GM12878 (cell line): Measurements from ENCODE around the gene GNAZ. TPM values are rescaled to one million over a fixed set of nuclear protein-coding genes. Genes with fewer than 3 reads are reported as not detected.
A peak's percentile ranks its signal among the peaks of the same experiment; 100 is the strongest.

Experiments
- ATAC-seq: fragments of 200-7000 bp; cut with Tn5 transposase; 3 replicates; pipeline ENCODE4 v1.9.1; 2020; ENCODE audit warnings: mild to moderate bottlenecking, moderate library complexity
- BruUV-seq: library from RNA; stranded (reverse); fragments of 400-500 nt; replicated peaks from 2 replicates; lab custom pipeline; 2021; lab: Mats Ljungman, UMichigan
- CTCF ChIA-PET: fragments of 300-600 bp; sonication (Branson Sonifier 250); formaldehyde crosslinking; extraction: SDS; loops from one replicate; lab custom pipeline; 2021; ENCODE audit warnings: inconsistent platforms; lab: Yijun Ruan, JAX
- POLR2A ChIA-PET: fragments of 350-600 bp; formaldehyde crosslinking; extraction: SDS; loops from one replicate; lab custom pipeline; 2021; ENCODE audit warnings: inconsistent platforms; lab: Charles Lee
- RAD21 ChIA-PET: fragments of 300-600 bp; sonication (Branson Sonifier 250); formaldehyde crosslinking; loops from one replicate; lab custom pipeline; 2023; ENCODE audit warnings: antibody characterized with exemption; ENCODE audit not compliant: unreplicated experiment; lab: Charles Lee
- SMC1A ChIA-PET: fragments of 300-600 bp; sonication (Branson Sonifier 250); formaldehyde crosslinking; loops from one replicate; lab custom pipeline; 2023; ENCODE audit not compliant: unreplicated experiment, uncharacterized antibody; lab: Charles Lee
- DNase-seq: peaks from one replicate; pipeline ENCODE4 v3.0.0-alpha.2; 2011; ENCODE audit warnings: low read depth, low spot score
- FAIRE-seq: peaks from 3 replicates; lab custom pipeline; 2011; peaks lifted over from hg19 to GRCh38; lab: Jason Lieb, UNC
- H2AFZ ChIP-seq: 2 replicates; pipeline ENCODE4 v1.6.0; 2011; ENCODE audit warnings: low read depth, low read length, control low read depth; ENCODE audit not compliant: control insufficient read depth
- H3K27ac ChIP-seq: 2 replicates; pipeline ENCODE4 v1.5.1; 2011; ENCODE audit warnings: control low read depth; ENCODE audit not compliant: control insufficient read depth, insufficient read depth
- H3K27me3 ChIP-seq, 2 experiments: replicated peaks in 1 of 2; 2 replicates each; pipeline versions ENCODE4 v1.6.0 to v1.6.1; 2011; ENCODE audit warnings: low read length in 1 of 2; ENCODE audit not compliant: control insufficient read depth in 2 of 2, insufficient read depth in 2 of 2
- H3K36me3 ChIP-seq, 2 experiments: 2 replicates each; pipeline ENCODE4 v1.5.1; 2011; ENCODE audit warnings: low read length in 1 of 2; ENCODE audit not compliant: control insufficient read depth in 2 of 2, insufficient read depth in 2 of 2
- H3K4me1 ChIP-seq: 2 replicates; pipeline ENCODE4 v1.6.1; 2011; ENCODE audit warnings: mild to moderate bottlenecking, low read length, moderate library complexity, mixed read lengths; ENCODE audit not compliant: control insufficient read depth, insufficient read depth
- H3K4me2 ChIP-seq: 2 replicates; pipeline ENCODE4 v1.6.0; 2011; ENCODE audit warnings: control low read depth; ENCODE audit not compliant: control insufficient read depth, insufficient read depth
- H3K4me3 ChIP-seq: fragments of 200-600 bp; sonication (generic); 2 replicates; pipeline ENCODE4 v1.5.1; 2016
- H3K79me2 ChIP-seq: 2 replicates; pipeline ENCODE4 v1.6.0; 2011; ENCODE audit warnings: low read length; ENCODE audit not compliant: control insufficient read depth, insufficient read depth
- H3K9ac ChIP-seq: 2 replicates; pipeline ENCODE4 v1.8.0; 2011; ENCODE audit warnings: low read length, control low read depth, mixed read lengths; ENCODE audit not compliant: control insufficient read depth, insufficient read depth
- H3K9me3 ChIP-seq: replicated peaks from 3 replicates; pipeline ENCODE4 v1.5.1; 2011; ENCODE audit warnings: mild to moderate bottlenecking, low read length; ENCODE audit not compliant: control insufficient read depth, insufficient read depth
- H4K20me1 ChIP-seq: 2 replicates; pipeline ENCODE4 v1.6.0; 2011; ENCODE audit not compliant: control insufficient read depth, insufficient read depth
- BHLHE40 ChIP-seq, 2 experiments: fragments of 450-650 bp in 1 of 2; IDR thresholded peaks; 2 replicates each; pipeline ENCODE4 v1.6.1; 2011 to 2017; ENCODE audit warnings: low read depth in 2 of 2, borderline replicate concordance in 1 of 2, improper control_type of control experiment in 1 of 2, low read length in 1 of 2, mild to moderate bottlenecking in 1 of 2
- E2F8 ChIP-seq: fragments of 450-650 bp; IDR thresholded peaks from 2 replicates; pipeline ENCODE4 v1.6.1; 2018; ENCODE audit warnings: mild to moderate bottlenecking, low read depth, moderate library complexity; ENCODE audit not compliant: partially characterized antibody
- MEF2B ChIP-seq: fragments of 450-650 bp; IDR thresholded peaks from 2 replicates; pipeline ENCODE4 v1.6.1; 2018; ENCODE audit warnings: mild to moderate bottlenecking, moderate library complexity; ENCODE audit not compliant: partially characterized antibody, poor library complexity, severe bottlenecking
- NFYB ChIP-seq: IDR thresholded peaks from 2 replicates; pipeline ENCODE4 v1.6.1; 2011; ENCODE audit warnings: low read depth, mild to moderate bottlenecking, low read length, improper control_type of control experiment, moderate library complexity; ENCODE audit not compliant: insufficient read depth
- PAX5 ChIP-seq: IDR thresholded peaks from 2 replicates; pipeline ENCODE4 v1.6.1; 2011; ENCODE audit warnings: low read depth, low read length, borderline replicate concordance
- PRDM15 ChIP-seq: fragments of 450-650 bp; formaldehyde crosslinking; IDR thresholded peaks from 2 replicates; pipeline ENCODE4 v1.4.0; 2020; ENCODE audit warnings: mild to moderate bottlenecking, moderate library complexity
- RBBP5 ChIP-seq: fragments of 200-600 bp; sonication (generic); conservative IDR thresholded peaks from 2 replicates; pipeline ENCODE4 v1.6.1; 2016
- SIN3A ChIP-seq: IDR thresholded peaks from 2 replicates; pipeline ENCODE4 v1.6.1; 2012; ENCODE audit warnings: low read depth, low read length, improper control_type of control experiment
- SMC3 ChIP-seq: IDR thresholded peaks from 2 replicates; pipeline ENCODE4 v1.6.1; 2011; ENCODE audit warnings: low read length, improper control_type of control experiment, borderline replicate concordance
- SREBF1 ChIP-seq: IDR thresholded peaks from 2 replicates; pipeline ENCODE4 v1.6.1; 2012; ENCODE audit warnings: mild to moderate bottlenecking, low read length
- STAT3 ChIP-seq: IDR thresholded peaks from 2 replicates; pipeline ENCODE4 v1.6.1; 2011; ENCODE audit warnings: low read depth, low read length, improper control_type of control experiment
- TCF12 ChIP-seq: IDR thresholded peaks from 2 replicates; pipeline ENCODE4 v1.6.1; 2011; ENCODE audit warnings: low read depth, mild to moderate bottlenecking, low read length
- WGBS: methylation state at CpG from one replicate; pipeline ENCODE4 v1.1.6; 2016; ENCODE audit warnings: low lambda C conversion rate; ENCODE audit not compliant: insufficient replicate concordance, insufficient coverage; ENCODE audit errors: missing lambda C conversion rate; 5-methylcytosine and 5-hydroxymethylcytosine counted together
- in situ Hi-C: fragments of 300-500 bp; cut with MboI; formaldehyde crosslinking; loops from 9 replicates; pipeline ENCODE4 v1.14.3; 2018; ENCODE audit warnings: mixed read lengths
- intact Hi-C: fragments of 100-400 bp; cut with micrococcal nuclease; formaldehyde crosslinking; loops from one replicate; pipeline ENCODE4 v1.14.2; 2022; ENCODE audit not compliant: unreplicated experiment
- polyA plus RNA-seq, 11 experiments: library from polyadenylated mRNA; depleted of rRNA in 4 of 11; unstranded in 6 of 11; stranded (reverse) in 5 of 11; fragments of >200 nt; fragmentation: Nextera tagmentation in 4 of 11; fragmentation: Illumina TruSeq in 1 of 11; extraction: Ambion mirVana in 4 of 11; extraction: Trizol in 1 of 11; gene quantifications; 1 replicate in 1 of 11; 2 replicates in 10 of 11; pipeline versions ENCODE4 v1.2.1 to v1.2.3, GENCODE V29; 2011 to 2016; ENCODE audit warnings: inconsistent platforms in 2 of 11, missing spikeins in 2 of 11, low read depth in 1 of 11
- total RNA-seq, 4 experiments: library from RNA; depleted of rRNA in 3 of 4; stranded (reverse); fragments of >200 nt in 3 of 4; fragmentation: Illumina TruSeq in 1 of 4; extraction: Trizol in 1 of 4; gene quantifications; 2 replicates each; pipeline versions ENCODE4 v1.2.1 to v1.2.3, GENCODE V29; 2013 to 2021

GNAZ gene
- total and polyA plus RNA-seq, 10 of the 15 experiments (the other 5 are each of a cell fraction or from before 2014, with no cell fraction given), result 0.09 to 1.0 (median 0.44) TPM; not detected in 1

- TF ChIP-seq BHLHE40 (IDR thresholded peaks at IDR 0.05; ENCODE audit: borderline replicate concordance in 1 of 2, low read depth in 2 of 2, low read length in 1 of 2) (0 out of 4 replicates have a peak, but pooled peaks of 1 of the 2 experiments have one; percentile 28), NFYB (no peak)
These were observed 42.9 kb downstream of the GNAZ start (continued) for GRCh38 chr22:23113067-23113846.

GRCh38 chr22:23113847-23114720 lies 43.8 kb downstream of the GNAZ start:
- Histone ChIP-seq H3K27me3 (no peaks in the 10 kb centered on the region), H3K4me2 (no peak overlapping the region), H3K9ac (no peak overlapping the region), H3K4me3 (no peak overlapping the region), H3K9me3 (no peaks in the 10 kb centered on the region), H3K36me3 (no peaks in the 10 kb centered on the region), H3K4me1 (no peaks in the 10 kb centered on the region)
- ChIA-PET CTCF (interaction anchor here (0.8 to 13.8 kb wide), 7 partner anchors 8 to 155 kb away, joined by 3 to 211 read pairs (median 4); no protein-coding TSS in a partner anchor), POLR2A (interaction anchor here (0.5 to 0.6 kb wide), 2 partner anchors 86 to 1350 kb away, joined by 3 to 4 read pairs; no protein-coding TSS in a partner anchor)
- in situ Hi-C loops, result no loop called here
- no peak for DNase-seq
- ATAC-seq, result no peak
- WGBS, result 49% methylated on average over 18 of the region's 18 CpGs
- BruUV-seq, result no TSS peak
- TF ChIP-seq TCF12 (no peak), E2F8 (no peak), SIN3A (no peak), PAX5 (no peak), SREBF1 (no peak), RBBP5 (no peak), PRDM15 (CRISPR knock-in tag) (no peak), SMC3 (no peak), STAT3 (no peak), MEF2B (no peak)
- TF ChIP-seq, all 136 proteins: peak for 0
- ChIA-PET RAD21 (interaction anchor here (1.7 to 4.4 kb wide), 2 partner anchors 154 to 157 kb away, joined by 6 to 30 read pairs; no protein-coding TSS in a partner anchor), SMC1A (interaction anchor here (0.9 to 2.4 kb wide), 6 partner anchors 43 to 154 kb away, joined by 3 to 19 read pairs (median 3); no protein-coding TSS in a partner anchor)
- Histone ChIP-seq H2AFZ (no peak overlapping the region), H3K27ac (no peak overlapping the region), H4K20me1 (no peaks in the 10 kb centered on the region), H3K79me2 (no peaks in the 10 kb centered on the region)
- FAIRE-seq, result no peak
- intact Hi-C loops, result no loop called here
